Measurements from ENCODE around the gene ANAPC7. TPM values are rescaled to one million over a fixed set of nuclear protein-coding genes. Genes with fewer than 3 reads are reported as not detected.

The ANAPC7 gene
- total RNA-seq, 1 experiment from 2014 or later: 85.8 TPM

DNA sequence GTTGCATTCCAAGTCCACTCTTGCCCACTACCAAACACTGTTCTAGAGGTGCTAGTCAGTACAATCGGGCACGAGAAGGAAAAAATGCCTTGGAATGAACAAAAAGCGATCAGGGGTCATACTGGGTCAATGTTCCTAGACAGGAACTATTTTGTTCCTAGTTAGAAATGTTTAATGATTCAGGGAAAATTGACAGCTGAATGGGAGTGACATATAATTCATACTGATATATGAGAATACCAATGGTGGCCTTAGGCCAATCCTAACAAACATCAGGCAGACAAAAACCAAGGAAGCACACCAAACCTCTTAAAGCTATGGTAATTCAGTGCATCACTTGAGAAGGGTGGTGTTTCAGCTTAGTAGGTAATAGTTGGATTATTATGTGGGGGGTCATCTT is 51.1 kb downstream of the ANAPC7 start:
- BruUV-seq (replicated peaks): no TSS peak
- no peak for ATAC-seq
- ChIA-PET POLR2A (interaction anchor here (0.5 to 0.8 kb wide), 2 partner anchors 32 to 83 kb away, joined by 4 to 5 read pairs; no protein-coding TSS in a partner anchor), CTCF (no interaction called here)
- intact Hi-C loops (cut with micrococcal nuclease; ENCODE audit: unreplicated experiment) (loop anchor here (10.0 kb wide), 1 partner anchor 82 kb away; no protein-coding TSS in a partner anchor), in situ Hi-C loops (cut with HindIII; ENCODE audit: low pct_unique_long_range_greater_than_20kb, low sequenced_read_pairs) (no loop called here)
- peaks cover 3% of the 10 kb centered on the region for H3K36me3 ChIP-seq (ENCODE audit: control insufficient read depth, insufficient read depth, low read length)
- H3K4me3 ChIP-seq (ENCODE audit: low read depth in 2 of 2, low read length in 2 of 2): no peak overlapping the region
- no peak for DNase-seq (ENCODE audit: low read depth, low spot score)
- no peaks in the 10 kb centered on the region for H3K27me3 ChIP-seq (ENCODE audit: control insufficient read depth, insufficient read depth, low read length)
- no peaks in the 10 kb centered on the region for H3K9me3 ChIP-seq (ENCODE audit: control insufficient read depth, insufficient read depth, low read depth, low read length)
- no peak overlapping the region for H3K27ac ChIP-seq (ENCODE audit: low read length)
- H3K4me1 ChIP-seq (ENCODE audit: control insufficient read depth, insufficient read depth, low read length): no peaks in the 10 kb centered on the region
- no peak for TF ChIP-seq CTCF (IDR thresholded peaks at IDR 0.05)
- no peak for TF ChIP-seq POLR2AphosphoS5 (IDR thresholded peaks at IDR 0.05; ENCODE audit: low read depth, low read length)
- no peak for TF ChIP-seq SIN3A (IDR thresholded peaks at IDR 0.05; ENCODE audit: borderline replicate concordance, insufficient read depth, low read depth, low read length)
- no peak for TF ChIP-seq TCF7L2 (IDR thresholded peaks at IDR 0.05; ENCODE audit: low read depth, low read length)
- no peak for TF ChIP-seq REST (IDR thresholded peaks at IDR 0.05; ENCODE audit: insufficient read depth in 1 of 2, low read depth in 2 of 2, low read length in 1 of 2)

- in situ Hi-C loops (cut with HindIII; ENCODE audit: low pct_unique_long_range_greater_than_20kb, low sequenced_read_pairs): no loop called here
- no peaks in the 10 kb centered on the region for H3K4me1 ChIP-seq (ENCODE audit: control insufficient read depth, insufficient read depth, low read length)
- no peak overlapping the region for H3K27ac ChIP-seq (ENCODE audit: low read length)
- peaks cover 14% of the 10 kb centered on the region for H3K36me3 ChIP-seq (ENCODE audit: control insufficient read depth, insufficient read depth, low read length)
- DNase-seq (ENCODE audit: low read depth, low spot score): no peak
- H3K9me3 ChIP-seq (ENCODE audit: control insufficient read depth, insufficient read depth, low read depth, low read length): no peaks in the 10 kb centered on the region
- BruUV-seq (replicated peaks): no TSS peak
- ChIA-PET CTCF (interaction anchor here (0.5 kb wide), 1 partner anchor 63 kb away, joined by 4 read pairs; no protein-coding TSS in a partner anchor), POLR2A (no interaction called here)
- TF ChIP-seq TCF7L2 (IDR thresholded peaks at IDR 0.05; ENCODE audit: low read depth, low read length) (no peak), POLR2AphosphoS5 (IDR thresholded peaks at IDR 0.05; ENCODE audit: low read depth, low read length) (no peak), CTCF (IDR thresholded peaks at IDR 0.05) (no peak), REST (IDR thresholded peaks at IDR 0.05; ENCODE audit: insufficient read depth in 1 of 2, low read depth in 2 of 2, low read length in 1 of 2) (no peak), SIN3A (IDR thresholded peaks at IDR 0.05; ENCODE audit: borderline replicate concordance, insufficient read depth, low read depth, low read length) (no peak)
- H3K4me3 ChIP-seq (ENCODE audit: low read depth in 2 of 2, low read length in 2 of 2): no peak overlapping the region
- ATAC-seq: no peak
- intact Hi-C loops (cut with micrococcal nuclease; ENCODE audit: unreplicated experiment): loop anchor here (10.0 kb wide), 1 partner anchor 84 kb away; no protein-coding TSS in a partner anchor
- no peaks in the 10 kb centered on the region for H3K27me3 ChIP-seq (ENCODE audit: control insufficient read depth, insufficient read depth, low read length)
Observed at GRCh38 chr12:110351119-110351518, 52.4 kb downstream of the ANAPC7 start.

Data from Panc1 (cell line).